Ovary (tissue), 3 donors: ENCODE measurements around the gene CACNA2D3.

ENCODE experiments used
- CTCF ChIP-seq, 3 donors: fragments of 450-650 bp in 2 of 3; fragments of 200-600 bp in 1 of 3; IDR thresholded peaks; one replicate each; pipeline versions ENCODE4 v1.5.1 to v1.8.0; 2016 to 2022; ENCODE audit warnings: antibody characterized with exemption in 3 of 3, mild to moderate bottlenecking in 1 of 3
- EP300 ChIP-seq: sonication (generic); formaldehyde crosslinking; IDR thresholded peaks from one replicate; pipeline ENCODE4 v1.6.1; 2017; ENCODE audit warnings: antibody characterized with exemption
- POLR2A ChIP-seq: fragments of 450-650 bp; IDR thresholded peaks from one replicate; pipeline ENCODE4 v1.6.1; 2017; ENCODE audit warnings: antibody characterized with exemption, mild to moderate bottlenecking, moderate library complexity
- donor health status: DM: no; HTN: no; CAD: no.

GRCh38 chr3:54353946-54354345 lies 231.6 kb downstream of the CACNA2D3 start:
- TF ChIP-seq EP300 (no peak), POLR2A (no peak), CTCF (IDR thresholded peaks at IDR 0.05) (no peak)
